GM10266 (cell line): ENCODE measurements around the gene SYT8.

Experiments
- DNase-seq: peaks from one replicate; pipeline ENCODE4 v3.0.0; 2012; ENCODE audit errors: extremely low spot score
- TF ChIP-seq, protein P1 (sequence below): IDR thresholded peaks from 2 replicates; pipeline ENCODE4 v1.5.1; 2012; ENCODE audit warnings: mild to moderate bottlenecking, low read depth; ENCODE audit not compliant: control insufficient read depth, insufficient read depth; ENCODE audit errors: missing control alignments

Gene SYT8

DNA sequence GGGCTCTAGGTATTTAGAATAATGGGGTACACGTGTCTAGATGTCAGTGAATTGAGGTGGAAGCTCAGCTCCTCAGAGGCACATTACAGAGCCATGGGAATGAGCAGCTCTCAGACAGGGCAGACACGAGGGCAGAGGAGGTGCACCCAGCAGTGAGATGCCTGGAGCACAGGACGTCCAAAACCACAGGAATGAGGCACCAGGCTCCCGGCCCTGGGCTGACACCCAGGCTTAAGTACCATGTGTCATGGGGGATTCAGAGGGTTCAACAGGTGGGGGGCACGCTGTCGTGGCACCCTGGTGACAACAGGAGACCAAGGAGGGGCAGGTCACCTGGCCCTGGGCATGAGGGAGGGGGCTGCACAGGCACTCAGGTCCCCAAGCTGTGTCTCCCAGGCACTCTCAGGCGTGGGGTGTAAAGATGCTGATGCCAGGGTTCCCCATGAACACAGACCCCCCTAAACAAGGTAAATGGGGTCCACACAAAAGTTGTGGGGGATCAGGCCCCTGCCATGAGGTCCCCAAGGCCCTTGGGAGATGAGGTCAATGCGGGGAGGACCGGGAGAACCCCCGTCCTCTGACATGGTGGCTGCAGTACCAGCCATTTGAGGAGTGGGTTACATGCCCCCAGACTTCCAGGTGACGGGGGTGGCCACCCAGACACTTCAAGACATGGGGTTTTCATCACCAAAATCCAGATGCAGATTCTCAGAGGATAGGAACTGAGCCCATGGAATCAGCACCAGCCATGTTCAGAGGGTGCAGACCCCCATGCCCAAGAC is 5.6 kb upstream of the SYT8 start:
- TF ChIP-seq, protein P1, sequence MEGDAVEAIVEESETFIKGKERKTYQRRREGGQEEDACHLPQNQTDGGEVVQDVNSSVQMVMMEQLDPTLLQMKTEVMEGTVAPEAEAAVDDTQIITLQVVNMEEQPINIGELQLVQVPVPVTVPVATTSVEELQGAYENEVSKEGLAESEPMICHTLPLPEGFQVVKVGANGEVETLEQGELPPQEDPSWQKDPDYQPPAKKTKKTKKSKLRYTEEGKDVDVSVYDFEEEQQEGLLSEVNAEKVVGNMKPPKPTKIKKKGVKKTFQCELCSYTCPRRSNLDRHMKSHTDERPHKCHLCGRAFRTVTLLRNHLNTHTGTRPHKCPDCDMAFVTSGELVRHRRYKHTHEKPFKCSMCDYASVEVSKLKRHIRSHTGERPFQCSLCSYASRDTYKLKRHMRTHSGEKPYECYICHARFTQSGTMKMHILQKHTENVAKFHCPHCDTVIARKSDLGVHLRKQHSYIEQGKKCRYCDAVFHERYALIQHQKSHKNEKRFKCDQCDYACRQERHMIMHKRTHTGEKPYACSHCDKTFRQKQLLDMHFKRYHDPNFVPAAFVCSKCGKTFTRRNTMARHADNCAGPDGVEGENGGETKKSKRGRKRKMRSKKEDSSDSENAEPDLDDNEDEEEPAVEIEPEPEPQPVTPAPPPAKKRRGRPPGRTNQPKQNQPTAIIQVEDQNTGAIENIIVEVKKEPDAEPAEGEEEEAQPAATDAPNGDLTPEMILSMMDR = no peak
- DNase-seq = no peak

DNA sequence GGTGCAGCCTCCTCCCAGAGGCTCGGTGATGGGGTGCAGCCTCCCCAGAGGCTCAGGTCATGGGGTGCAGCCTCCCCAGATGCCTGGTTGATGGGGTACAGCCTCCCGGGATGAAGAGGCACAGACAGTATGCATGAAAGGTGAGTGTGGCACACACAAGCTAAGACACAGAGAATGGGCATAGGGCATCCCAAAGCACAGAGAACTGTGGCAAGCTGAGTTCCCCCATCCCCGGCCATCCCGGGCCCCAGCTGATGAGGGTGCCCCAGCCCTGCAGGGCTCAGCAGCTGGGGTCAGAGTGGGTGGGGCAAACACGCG is 4.8 kb upstream of the SYT8 start:
- TF ChIP-seq, protein P1 = no peak

DNA sequence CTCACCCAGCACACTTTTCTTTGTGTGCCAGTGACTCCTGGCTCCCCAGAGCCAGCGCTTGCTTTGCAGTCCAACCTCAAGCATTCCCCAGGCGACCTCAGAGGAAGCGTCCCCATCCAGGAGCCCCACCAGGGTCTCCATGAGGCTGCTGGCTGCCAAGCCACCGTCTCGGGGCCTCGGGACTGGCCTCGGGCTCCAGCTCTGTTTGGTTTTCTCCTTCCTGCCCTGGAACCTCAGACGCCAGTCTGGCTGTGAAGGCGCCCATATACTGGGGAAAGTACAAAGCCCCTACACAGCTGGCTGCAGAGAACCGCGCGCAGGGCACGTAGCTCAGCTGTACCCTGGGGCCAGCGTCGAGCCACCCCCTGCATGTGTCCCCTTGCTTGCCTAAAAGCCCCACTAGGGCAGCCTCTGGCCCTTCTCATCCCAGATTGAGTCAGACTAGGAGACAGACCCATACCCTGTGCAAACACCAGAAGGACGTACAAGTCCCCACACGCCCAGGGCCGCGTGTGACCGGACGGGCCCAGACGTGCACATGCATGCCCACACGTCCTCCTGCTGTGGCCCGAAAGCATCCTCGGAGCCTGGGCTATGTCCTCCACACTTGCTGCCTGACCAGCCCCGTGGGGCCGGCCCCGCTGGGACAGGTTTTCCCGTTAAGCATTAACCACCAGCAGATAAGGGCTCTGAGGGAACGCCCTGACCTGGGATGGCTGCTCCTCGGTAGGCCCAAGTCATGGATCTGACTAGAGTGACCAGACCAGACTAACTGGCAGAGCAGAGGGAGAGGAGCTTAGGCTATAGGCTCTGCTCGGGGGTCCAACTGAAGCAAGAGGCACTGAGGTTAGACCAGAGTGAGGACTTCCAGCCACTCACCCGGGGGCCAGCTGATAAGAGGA is 4.2 kb upstream of the SYT8 start:
- peak; percentile 40 for DNase-seq
- TF ChIP-seq, protein P1 = no peak

More for the DNA sequence above, 4.8 kb upstream of the SYT8 start:
- DNase-seq = no peak

DNA sequence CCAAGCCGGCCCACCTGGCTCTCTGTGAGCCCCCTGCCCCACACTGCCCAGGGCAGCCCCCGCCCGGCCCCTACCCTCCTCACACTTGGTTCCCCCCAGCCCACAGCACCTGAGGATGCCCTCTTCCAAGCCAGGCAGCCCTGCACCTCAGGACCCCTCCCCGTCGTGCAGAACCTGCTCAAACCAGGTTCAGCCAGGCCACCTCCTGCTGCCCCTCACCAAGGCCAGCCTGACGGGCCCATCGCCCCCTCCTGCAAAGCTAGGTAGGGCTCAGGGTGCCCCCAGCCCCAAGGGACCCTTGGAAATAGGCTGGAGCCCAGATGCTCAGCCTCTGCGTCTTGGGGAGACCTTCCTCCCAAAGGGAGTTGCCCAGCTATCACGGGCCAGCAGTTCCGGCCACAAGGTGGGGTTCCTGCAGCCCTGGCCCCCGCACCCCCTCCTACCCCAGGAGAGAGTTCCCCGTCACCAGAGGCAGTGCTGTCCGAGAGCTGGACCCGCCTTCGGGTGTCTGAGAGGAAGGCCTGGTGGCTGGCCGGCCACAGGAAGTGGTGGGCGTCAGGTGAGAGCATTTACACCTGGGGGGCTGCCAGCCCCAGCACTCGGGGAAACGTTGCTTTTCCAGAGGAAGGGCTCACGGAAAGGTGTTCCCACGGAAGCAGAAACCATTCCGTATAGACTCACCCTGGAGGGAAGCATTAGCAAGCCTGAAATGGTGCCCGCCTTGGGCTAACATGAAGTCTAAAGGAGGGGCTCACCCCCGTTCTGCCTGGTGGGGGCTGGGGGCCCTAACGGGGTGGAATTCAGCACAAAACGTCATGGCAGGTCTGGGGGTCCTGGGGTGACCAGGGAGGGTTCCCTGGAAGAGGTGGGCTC is 3.2 kb upstream of the SYT8 start:
- TF ChIP-seq, protein P1 = no peak
- DNase-seq = no peak

DNA sequence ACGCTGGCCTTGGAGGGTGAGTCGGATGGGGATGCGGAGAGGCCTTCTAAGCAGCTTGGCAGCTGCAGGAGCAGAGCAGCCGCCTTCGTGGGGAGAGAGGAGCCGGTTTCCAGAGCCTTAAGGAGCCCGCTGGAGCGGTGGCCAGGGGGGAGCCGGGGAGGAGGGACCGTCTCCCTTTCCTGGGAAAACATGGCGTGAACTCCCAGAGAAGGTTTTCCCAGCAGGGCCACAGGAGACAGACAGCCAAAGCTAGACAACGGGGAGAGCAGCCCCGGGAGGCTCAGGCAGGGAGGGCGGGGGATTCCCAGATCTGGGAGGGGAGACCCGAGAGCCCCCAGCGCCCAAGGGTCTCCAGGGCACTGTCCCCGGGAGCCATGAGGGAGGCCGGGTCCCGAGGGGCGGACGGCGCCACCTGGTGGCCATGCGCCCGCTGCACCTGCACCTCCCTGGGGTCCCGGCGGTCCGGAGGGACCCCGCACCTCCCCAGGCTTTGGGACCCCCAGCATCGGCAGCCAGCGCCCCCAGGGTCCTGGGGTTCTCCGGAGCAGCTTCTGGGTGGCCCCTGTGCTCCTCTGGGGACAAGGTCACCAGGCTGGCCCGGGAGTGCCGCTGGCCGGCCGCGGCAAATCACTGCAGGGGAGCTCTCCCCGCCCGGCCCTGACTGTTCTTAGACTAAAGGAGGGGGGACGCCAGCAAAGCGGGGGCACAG is 2.4 kb upstream of the SYT8 start:
- DNase-seq = peak; percentile 88
- TF ChIP-seq, protein P1 = peak; percentile 90

DNA sequence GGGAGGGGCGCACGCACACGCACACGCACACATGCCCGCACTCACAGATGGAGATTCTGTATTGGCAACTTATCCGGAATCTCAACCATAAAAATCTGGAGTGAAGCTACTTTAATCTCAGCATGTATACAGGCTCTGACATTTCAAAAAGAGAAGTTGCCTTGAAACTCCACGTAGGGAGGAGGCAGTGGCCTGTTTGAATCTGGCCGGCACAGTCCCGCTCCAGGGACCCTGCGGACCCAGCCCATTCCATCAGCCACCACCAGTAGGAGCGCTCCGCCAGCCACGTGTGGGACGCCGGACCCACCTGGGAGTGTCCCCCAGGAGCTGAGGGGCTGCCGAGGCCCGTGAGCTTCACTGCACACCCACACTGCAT is 1.9 kb upstream of the SYT8 start:
- DNase-seq = no peak
- TF ChIP-seq, protein P1 = no peak
